H1 (cell line): Measurements from ENCODE around the gene MAP3K15. TPM values are rescaled to one million over a fixed set of nuclear protein-coding genes. Genes with fewer than 3 reads are reported as not detected.
A peak's percentile ranks its signal among the peaks of the same experiment; 100 is the strongest.

ENCODE experiments used
- CTCF ChIA-PET: fragments of 300-600 bp; sonication (Branson Sonifier 250); formaldehyde crosslinking; loops from one replicate; lab custom pipeline; 2021; ENCODE audit not compliant: partially characterized antibody; lab: Charles Lee
- POLR2A ChIA-PET: fragments of 300-600 bp; sonication (Branson Sonifier 250); formaldehyde crosslinking; loops from one replicate; lab custom pipeline; 2021; ENCODE audit warnings: inconsistent platforms; ENCODE audit not compliant: partially characterized antibody; lab: Charles Lee
- DNase-seq, 2 experiments: peaks; one replicate each; pipeline versions ENCODE4 v3.0.0 to v3.0.0-alpha.2; 2010 to 2022; ENCODE audit warnings: low spot score in 2 of 2, low read depth in 1 of 2, mixed read lengths in 1 of 2
- FAIRE-seq: peaks from 2 replicates; lab custom pipeline; 2011; peaks lifted over from hg19 to GRCh38; lab: Jason Lieb, UNC
- H2AFZ ChIP-seq: 2 replicates; pipeline ENCODE4 v1.8.1; 2012; ENCODE audit warnings: low read length, inconsistent platforms
- H2AK5ac ChIP-seq: 2 replicates; pipeline ENCODE4 v1.6.1; 2013; ENCODE audit warnings: low read depth, low read length
- H2BK120ac ChIP-seq: replicated peaks from 2 replicates; pipeline ENCODE3; 2013; ENCODE audit warnings: low read depth, low read length, inconsistent platforms
- H2BK12ac ChIP-seq: 2 replicates; pipeline ENCODE4 v1.6.1; 2013; ENCODE audit warnings: low read depth, low read length
- H2BK15ac ChIP-seq: 2 replicates; pipeline ENCODE4 v1.6.1; 2013; ENCODE audit warnings: low read length
- H2BK20ac ChIP-seq: 2 replicates; pipeline ENCODE4 v1.6.1; 2013; ENCODE audit warnings: low read length
- H2BK5ac ChIP-seq: 2 replicates; pipeline ENCODE4 v1.6.1; 2013; ENCODE audit warnings: low read depth, low read length
- H3K14ac ChIP-seq: 2 replicates; pipeline ENCODE4 v1.6.1; 2013; ENCODE audit warnings: inconsistent platforms; ENCODE audit not compliant: insufficient read length
- H3K18ac ChIP-seq: 2 replicates; pipeline ENCODE4 v1.6.1; 2013; ENCODE audit warnings: low read length; ENCODE audit errors: extremely low read depth
- H3K23ac ChIP-seq: 2 replicates; pipeline ENCODE4 v1.6.1; 2013; ENCODE audit warnings: inconsistent platforms; ENCODE audit not compliant: insufficient read length
- H3K23me2 ChIP-seq: 2 replicates; pipeline ENCODE4 v1.6.1; 2013; ENCODE audit warnings: low read depth, low read length
- H3K27ac ChIP-seq: 2 replicates; pipeline ENCODE4 v1.6.1; 2011; ENCODE audit warnings: low read depth, low read length, inconsistent platforms
- H3K27me3 ChIP-seq, 4 experiments: replicated peaks in 1 of 4; 1 replicate in 1 of 4; 2 replicates in 3 of 4; pipeline versions ENCODE4 v1.6.1 to v1.8.1; 2011 to 2013; ENCODE audit warnings: low read length in 3 of 4, mild to moderate bottlenecking in 3 of 4, inconsistent platforms in 2 of 4, mixed read lengths in 2 of 4, moderate library complexity in 1 of 4; ENCODE audit not compliant: control insufficient read depth in 3 of 4, insufficient read depth in 3 of 4; ENCODE audit errors: extremely low read depth in 1 of 4
- H3K36me3 ChIP-seq, 4 experiments: 2 replicates each; pipeline versions ENCODE4 v1.6.1 to v1.8.1; 2011 to 2013; ENCODE audit warnings: mild to moderate bottlenecking in 4 of 4, low read length in 3 of 4, moderate library complexity in 2 of 4, control low read depth in 1 of 4, inconsistent platforms in 1 of 4; ENCODE audit not compliant: insufficient read depth in 4 of 4, control insufficient read depth in 2 of 4
- H3K4ac ChIP-seq: replicated peaks from 2 replicates; pipeline ENCODE3; 2013; ENCODE audit warnings: low read length, low read depth, mixed read lengths, inconsistent platforms; ENCODE audit not compliant: insufficient read length
- H3K4me1 ChIP-seq, 4 experiments: replicated peaks in 1 of 4; 1 replicate in 1 of 4; 2 replicates in 3 of 4; pipeline versions ENCODE4 v1.6.1 to v1.8.1; 2011 to 2013; ENCODE audit warnings: low read length in 3 of 4, inconsistent platforms in 2 of 4, mixed read lengths in 1 of 4; ENCODE audit not compliant: insufficient read depth in 4 of 4, control insufficient read depth in 3 of 4
- H3K4me2 ChIP-seq, 2 experiments: 2 replicates each; pipeline versions ENCODE4 v1.6.1 to v1.8.1; 2011 to 2013; ENCODE audit warnings: low read depth in 2 of 2, low read length in 2 of 2, control low read depth in 1 of 2, inconsistent platforms in 1 of 2, mild to moderate bottlenecking in 1 of 2; ENCODE audit not compliant: insufficient read depth in 1 of 2
- H3K4me3 ChIP-seq, 4 experiments: fragments of 200-600, 300-600 bp in 1 of 4; sonication (generic), shearing (Covaris generic), sonication (Bioruptor Twin) in 1 of 4; 2 replicates each; pipeline versions ENCODE4 v1.5.1 to v1.8.1; 2011 to 2016; ENCODE audit warnings: low read length in 4 of 4, low read depth in 3 of 4, control low read depth in 2 of 4, inconsistent platforms in 2 of 4, mild to moderate bottlenecking in 2 of 4, mixed read lengths in 1 of 4, moderate library complexity in 1 of 4; ENCODE audit not compliant: insufficient read depth in 2 of 4; ENCODE audit errors: extremely low read depth in 1 of 4
- H3K56ac ChIP-seq: replicated peaks from 2 replicates; pipeline ENCODE3; 2013; ENCODE audit warnings: low read depth, mild to moderate bottlenecking, mixed read lengths, low read length, inconsistent platforms; ENCODE audit not compliant: insufficient read length
- H3K79me1 ChIP-seq: 2 replicates; pipeline ENCODE4 v1.6.1; 2013; ENCODE audit warnings: low read depth, low read length, control low read depth
- H3K79me2 ChIP-seq, 2 experiments: 2 replicates each; pipeline versions ENCODE4 v1.6.1 to v1.8.1; 2012 to 2013; ENCODE audit warnings: low read length in 2 of 2, mild to moderate bottlenecking in 2 of 2, inconsistent platforms in 1 of 2; ENCODE audit not compliant: insufficient read depth in 2 of 2, control insufficient read depth in 1 of 2
- H3K9ac ChIP-seq, 4 experiments: replicated peaks in 1 of 4; 1 replicate in 1 of 4; 2 replicates in 3 of 4; pipeline versions ENCODE4 v1.6.1 to v1.8.1; 2011 to 2013; ENCODE audit warnings: low read depth in 3 of 4, low read length in 3 of 4, control low read depth in 2 of 4, mild to moderate bottlenecking in 2 of 4, moderate library complexity in 2 of 4, inconsistent platforms in 1 of 4; ENCODE audit errors: extremely low read depth in 1 of 4
- H3K9me3 ChIP-seq, 2 experiments: 2 replicates each; pipeline versions ENCODE4 v1.6.1 to v1.8.1; 2012 to 2013; ENCODE audit warnings: mild to moderate bottlenecking in 2 of 2, moderate library complexity in 2 of 2, control low read depth in 1 of 2, inconsistent platforms in 1 of 2, low read depth in 1 of 2, low read length in 1 of 2, mixed read lengths in 1 of 2; ENCODE audit not compliant: insufficient read depth in 2 of 2
- H4K20me1 ChIP-seq, 2 experiments: replicated peaks in 1 of 2; 2 replicates each; pipeline versions ENCODE3 to v1.8.1; 2011 to 2013; ENCODE audit warnings: inconsistent platforms in 2 of 2, low read length in 2 of 2, mild to moderate bottlenecking in 1 of 2; ENCODE audit not compliant: insufficient read depth in 2 of 2, control insufficient read depth in 1 of 2
- H4K5ac ChIP-seq: 2 replicates; pipeline ENCODE4 v1.6.1; 2013; ENCODE audit warnings: low read length, low read depth, mixed read lengths, inconsistent platforms; ENCODE audit not compliant: insufficient read length
- H4K8ac ChIP-seq: 2 replicates; pipeline ENCODE4 v1.8.0; 2013; ENCODE audit warnings: mild to moderate bottlenecking, moderate library complexity, low read length, inconsistent platforms; ENCODE audit not compliant: insufficient read depth; ENCODE audit errors: extremely low read depth
- H4K91ac ChIP-seq: replicated peaks from 2 replicates; pipeline ENCODE3; 2013; ENCODE audit warnings: low read length, mixed read lengths, inconsistent platforms; ENCODE audit not compliant: insufficient read length
- BACH1 ChIP-seq: IDR thresholded peaks from 2 replicates; pipeline ENCODE4 v1.6.1; 2012; ENCODE audit warnings: low read length, improper control_type of control experiment
- BRCA1 ChIP-seq: IDR thresholded peaks from 2 replicates; pipeline ENCODE4 v1.6.1; 2012; ENCODE audit warnings: low read depth, low read length, improper control_type of control experiment
- CHD1 ChIP-seq: IDR thresholded peaks from 2 replicates; pipeline ENCODE4 v1.6.1; 2012; ENCODE audit warnings: low read depth, low read length, improper control_type of control experiment
- CREB1 ChIP-seq: IDR thresholded peaks from 2 replicates; pipeline ENCODE4 v1.6.1; 2012; ENCODE audit warnings: inconsistent platforms
- HDAC6 ChIP-seq: IDR thresholded peaks from one replicate; pipeline ENCODE4 v1.7.1; 2012; ENCODE audit warnings: low read depth, mild to moderate bottlenecking, inconsistent platforms, low read length, moderate library complexity
- KDM1A ChIP-seq: fragments of 200-600, 300-600 bp; sonication (generic); IDR thresholded peaks from 2 replicates; pipeline ENCODE4 v1.7.1; 2016; ENCODE audit warnings: mild to moderate bottlenecking, low read length, borderline replicate concordance
- KDM5A ChIP-seq: fragments of 200-600 bp; IDR thresholded peaks from 2 replicates; pipeline ENCODE4 v1.7.1; 2012; ENCODE audit warnings: mild to moderate bottlenecking, low read length, inconsistent platforms, mixed read lengths
- SIX5 ChIP-seq: IDR thresholded peaks from 2 replicates; pipeline ENCODE4 v1.6.1; 2011; ENCODE audit warnings: mild to moderate bottlenecking, low read depth, low read length
- TAF1 ChIP-seq: IDR thresholded peaks from 2 replicates; pipeline ENCODE4 v1.6.1; 2011; ENCODE audit warnings: mild to moderate bottlenecking, low read depth, low read length
- USF2 ChIP-seq: IDR thresholded peaks from 2 replicates; pipeline ENCODE4 v1.6.1; 2011; ENCODE audit warnings: low read length, improper control_type of control experiment
- YY1 ChIP-seq: IDR thresholded peaks from 2 replicates; pipeline ENCODE4 v1.6.1; 2011; ENCODE audit warnings: low read depth, mild to moderate bottlenecking, low read length
- WGBS, 2 experiments: shearing (Covaris generic) in 1 of 2; methylation state at CpG; one replicate each; pipeline versions ENCODE4 v1.1.6 to v1.1.7; 2013 to 2015; ENCODE audit warnings: low lambda C conversion rate in 2 of 2, mixed read lengths in 2 of 2, inconsistent platforms in 1 of 2, low coverage in 1 of 2, missing lambda C conversion rate in 1 of 2; ENCODE audit not compliant: insufficient replicate concordance in 2 of 2, insufficient coverage in 1 of 2, insufficient read length in 1 of 2; ENCODE audit errors: extremely low coverage in 1 of 2, missing lambda C conversion rate in 1 of 2; 5-methylcytosine and 5-hydroxymethylcytosine counted together
- polyA plus RNA-seq, 7 experiments: library from polyadenylated mRNA; depleted of rRNA in 3 of 7; stranded (reverse) in 5 of 7; unstranded in 2 of 7; fragments of >200 nt in 5 of 7; fragments of 200-250 nt in 2 of 7; gene quantifications; 1 replicate in 5 of 7; 2 replicates in 1 of 7; 4 replicates in 1 of 7; pipeline versions ENCODE4 v1.2.1 to v1.2.3, GENCODE V29; 2011 to 2013; ENCODE audit warnings: missing spikeins in 2 of 7, mixed read lengths in 2 of 7
- total RNA-seq: library from RNA; stranded (reverse); fragmentation: NEBNext Ultra II Directional; extraction: Animal tissue kit (Norgen Biotek cat#: 25700); gene quantifications from 2 replicates; pipeline ENCODE4 v1.2.1, GENCODE V29; 2021

Gene MAP3K15
- total and polyA plus RNA-seq, 2 of the 8 experiments (the other 6 are each of a cell fraction or from before 2014, with no cell fraction given), result 1.8 to 2.4 TPM

- no peak within 1 kb of the TSS for H2BK12ac ChIP-seq
- no peak within 1 kb of the TSS for H3K14ac ChIP-seq
- peak within 1 kb of the TSS; percentile 71 to 83 (median 78) for H3K4me3 ChIP-seq
- peak within 1 kb of the TSS in 3 of 4 experiments; percentile 42 to 63 (median 57); a peak in 6 of 7 replicates for H3K9ac ChIP-seq
- no peak within 1 kb of the TSS for H2BK20ac ChIP-seq
- H3K23ac ChIP-seq, result no peak within 1 kb of the TSS
- no peak within 1 kb of the TSS for H4K91ac ChIP-seq
- no peak within 1 kb of the TSS for H3K18ac ChIP-seq
- no peaks in the 10 kb centered on the region; the same call in 1 of the 2 replicates for H3K79me1 ChIP-seq
- ChIA-PET CTCF (no interaction called here), POLR2A (no interaction called here)
- H4K20me1 ChIP-seq, result no peaks in the 10 kb centered on the region
- no peak within 1 kb of the TSS for H2BK5ac ChIP-seq
- peak within 1 kb of the TSS; percentile 72 to 86 for H3K4me2 ChIP-seq
- peaks cover 4 to 38% of the 10 kb centered on the region in 2 experiments; a peak in 3 of 4 replicates for H3K79me2 ChIP-seq
- DNase-seq (peak; percentile 47 to 84), FAIRE-seq (no peak)
- no peaks in the 10 kb centered on the region for H3K36me3 ChIP-seq
- H3K23me2 ChIP-seq, result peaks cover 2% of the 10 kb centered on the region; the same call in 1 of the 2 replicates
- peak within 1 kb of the TSS; percentile 41; the same call in 1 of the 2 replicates for H2AFZ ChIP-seq
- H4K8ac ChIP-seq, result peak within 1 kb of the TSS; percentile 51; the same call in 1 of the 2 replicates
- no peak within 1 kb of the TSS for H2AK5ac ChIP-seq
- no peak within 1 kb of the TSS for H3K56ac ChIP-seq
- no peak within 1 kb of the TSS for H2BK120ac ChIP-seq
- no peak within 1 kb of the TSS for H3K4ac ChIP-seq
- no peak within 1 kb of the TSS for H2BK15ac ChIP-seq
- peak within 1 kb of the TSS; percentile 79 for H4K5ac ChIP-seq
- 1% methylated on average over 23 of the region's 81 CpGs; no CpG with 5 or more reads in 1 of the 2 experiments for WGBS, 2 experiments
- peaks cover 0 to 3% (median 0%) of the 10 kb centered on the region in 4 experiments; a peak in 2 of 7 replicates for H3K4me1 ChIP-seq
- H3K27me3 ChIP-seq, result no peaks in the 10 kb centered on the region
- H3K27ac ChIP-seq, result no peak within 1 kb of the TSS
- no peaks in the 10 kb centered on the region for H3K9me3 ChIP-seq
- TF ChIP-seq TAF1, result peak; percentile 49; the same call in 1 of the 2 replicates
- peak; percentile 99 for TF ChIP-seq CREB1
- no peak for TF ChIP-seq SIX5
- no peak for TF ChIP-seq CHD1
- TF ChIP-seq YY1, result no peak
- TF ChIP-seq KDM1A, result no peak
- no peak for TF ChIP-seq HDAC6
- TF ChIP-seq USF2, result no peak
- peak; percentile 74 for TF ChIP-seq KDM5A
- no peak for TF ChIP-seq BRCA1
- TF ChIP-seq BACH1, result peak; percentile 74; the same call in 1 of the 2 replicates
Measured at GRCh38 chrX:19343535-19344408, 171.5 kb downstream of the MAP3K15 start, which contains the start of gene PDHA1. TSS of gene PDHA1 (plus strand) at chrX:19343927. CDS start at chrX:19344038, 111 bp downstream.
